Upper lobe of left lung (tissue), 6 donors: ENCODE measurements around the gene FLRT2. TPM values are rescaled to one million over a fixed set of nuclear protein-coding genes. Genes with fewer than 3 reads are reported as not detected.

Source experiments
- ATAC-seq, 2 donors: fragments of 200-7000 bp; cut with Tn5 transposase; one replicate each; pipeline ENCODE4 v1.9.1; 2022; ENCODE audit warnings: mild to moderate bottlenecking in 2 of 2, moderate library complexity in 2 of 2; ENCODE audit not compliant: low FRiP score in 2 of 2
- DNase-seq, 2 donors: peaks; one replicate each; pipeline ENCODE4 v3.0.0-alpha.2; 2019 to 2020
- H3K27ac ChIP-seq, 4 donors: fragments of 200-600 bp; sonication (generic); one replicate each; pipeline ENCODE4 v1.5.1; 2016 to 2019
- H3K27me3 ChIP-seq, 4 donors: fragments of 200-600 bp; sonication (generic); one replicate each; pipeline ENCODE4 v1.5.1; 2017 to 2019
- H3K36me3 ChIP-seq, 4 donors: fragments of 200-600 bp; sonication (generic); one replicate each; pipeline ENCODE4 v1.5.1; 2016 to 2019
- H3K4me1 ChIP-seq, 4 donors: fragments of 200-600 bp; sonication (generic); one replicate each; pipeline ENCODE4 v1.5.1; 2018 to 2019
- H3K4me3 ChIP-seq, 4 donors: fragments of 200-600 bp; sonication (generic); one replicate each; pipeline ENCODE4 v1.5.1; 2017 to 2019; ENCODE audit warnings: mild to moderate bottlenecking in 2 of 4, moderate library complexity in 1 of 4
- H3K9me3 ChIP-seq, 4 donors: fragments of 200-600 bp; sonication (generic); one replicate each; pipeline ENCODE4 v1.5.1; 2018 to 2019
- EP300 ChIP-seq, 4 donors: sonication (generic); formaldehyde crosslinking; IDR thresholded peaks; one replicate each; pipeline ENCODE4 v1.5.1; 2017; ENCODE audit warnings: antibody characterized with exemption in 4 of 4, control low read depth in 2 of 4
- POLR2A ChIP-seq, 4 donors: fragments of 450-650 bp; IDR thresholded peaks; one replicate each; pipeline ENCODE4 v1.5.1; 2016 to 2017; ENCODE audit warnings: antibody characterized with exemption in 4 of 4, mild to moderate bottlenecking in 2 of 4
- POLR2AphosphoS5 ChIP-seq, 2 donors: sonication (generic); formaldehyde crosslinking; IDR thresholded peaks; one replicate each; pipeline ENCODE4 v1.5.1; 2017; ENCODE audit warnings: antibody characterized with exemption in 2 of 2
- WGBS, 2 donors: methylation state at CpG; one replicate each; pipeline ENCODE4 v1.1.5; 2017 to 2018; 5-methylcytosine and 5-hydroxymethylcytosine counted together
- total RNA-seq, 6 donors: library from RNA; depleted of rRNA in 4 of 6; stranded (reverse); fragments of >200 nt in 4 of 6; gene quantifications; one replicate each; pipeline versions ENCODE4 v1.1.0 to v1.2.1, GENCODE V29; 2016 to 2021
- TF ChIP-seq, protein P1 (sequence below), 6 experiments: fragments of 450-650 bp in 4 of 6; fragments of 200-600 bp in 2 of 6; sonication (generic) in 2 of 6; IDR thresholded peaks; one replicate each; pipeline ENCODE4 v1.5.1; 2016 to 2019; ENCODE audit warnings: antibody characterized with exemption in 6 of 6
- donor health status: DM: no; HTN: no; CAD: no; lungs with moderate emphysema.
- donor health status: DM: no; HTN: yes; CAD: no; lungs with severe emphysema.

Gene FLRT2
- total RNA-seq, 6 donors from 2014 or later, result 0.91 to 24.1 (median 5.0) TPM

DNA sequence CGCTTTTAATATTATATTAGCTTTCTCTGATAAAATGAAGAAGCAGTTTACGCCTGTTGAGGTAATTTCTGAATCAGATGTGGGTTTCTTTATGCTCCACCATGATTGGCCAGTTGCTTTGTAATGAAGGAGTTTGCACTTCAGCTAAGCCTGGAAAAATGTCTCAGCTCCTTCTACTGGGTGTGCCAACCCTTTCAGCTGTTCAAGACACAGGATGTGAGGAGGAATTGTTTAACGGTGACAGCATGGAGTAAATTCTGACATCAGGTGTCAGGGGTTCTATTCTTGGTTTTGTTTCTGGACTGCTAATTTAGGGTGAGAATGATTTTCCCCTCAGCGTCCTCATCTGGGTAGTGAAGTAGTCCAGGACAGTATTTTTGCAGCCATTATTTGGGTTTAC, 43.5 kb downstream of the FLRT2 start:
- TF ChIP-seq POLR2A (IDR thresholded peaks at IDR 0.05), result no peak
- no peak for TF ChIP-seq POLR2AphosphoS5 (IDR thresholded peaks at IDR 0.05)
- no peak for TF ChIP-seq EP300 (IDR thresholded peaks at IDR 0.05)
- TF ChIP-seq, protein P1, sequence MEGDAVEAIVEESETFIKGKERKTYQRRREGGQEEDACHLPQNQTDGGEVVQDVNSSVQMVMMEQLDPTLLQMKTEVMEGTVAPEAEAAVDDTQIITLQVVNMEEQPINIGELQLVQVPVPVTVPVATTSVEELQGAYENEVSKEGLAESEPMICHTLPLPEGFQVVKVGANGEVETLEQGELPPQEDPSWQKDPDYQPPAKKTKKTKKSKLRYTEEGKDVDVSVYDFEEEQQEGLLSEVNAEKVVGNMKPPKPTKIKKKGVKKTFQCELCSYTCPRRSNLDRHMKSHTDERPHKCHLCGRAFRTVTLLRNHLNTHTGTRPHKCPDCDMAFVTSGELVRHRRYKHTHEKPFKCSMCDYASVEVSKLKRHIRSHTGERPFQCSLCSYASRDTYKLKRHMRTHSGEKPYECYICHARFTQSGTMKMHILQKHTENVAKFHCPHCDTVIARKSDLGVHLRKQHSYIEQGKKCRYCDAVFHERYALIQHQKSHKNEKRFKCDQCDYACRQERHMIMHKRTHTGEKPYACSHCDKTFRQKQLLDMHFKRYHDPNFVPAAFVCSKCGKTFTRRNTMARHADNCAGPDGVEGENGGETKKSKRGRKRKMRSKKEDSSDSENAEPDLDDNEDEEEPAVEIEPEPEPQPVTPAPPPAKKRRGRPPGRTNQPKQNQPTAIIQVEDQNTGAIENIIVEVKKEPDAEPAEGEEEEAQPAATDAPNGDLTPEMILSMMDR (IDR thresholded peaks at IDR 0.05), result no peak
- Histone ChIP-seq H3K27ac (no peak overlapping the region), H3K36me3 (no peaks in the 10 kb centered on the region), H3K4me1 (no peaks in the 10 kb centered on the region), H3K9me3 (no peaks in the 10 kb centered on the region), H3K27me3 (no peaks in the 10 kb centered on the region), H3K4me3 (no peak overlapping the region)
- WGBS, 2 donors, result 70 to 84% methylated on average over 4 of the region's 4 CpGs
- DNase-seq, result no peak
- no peak for ATAC-seq

DNA sequence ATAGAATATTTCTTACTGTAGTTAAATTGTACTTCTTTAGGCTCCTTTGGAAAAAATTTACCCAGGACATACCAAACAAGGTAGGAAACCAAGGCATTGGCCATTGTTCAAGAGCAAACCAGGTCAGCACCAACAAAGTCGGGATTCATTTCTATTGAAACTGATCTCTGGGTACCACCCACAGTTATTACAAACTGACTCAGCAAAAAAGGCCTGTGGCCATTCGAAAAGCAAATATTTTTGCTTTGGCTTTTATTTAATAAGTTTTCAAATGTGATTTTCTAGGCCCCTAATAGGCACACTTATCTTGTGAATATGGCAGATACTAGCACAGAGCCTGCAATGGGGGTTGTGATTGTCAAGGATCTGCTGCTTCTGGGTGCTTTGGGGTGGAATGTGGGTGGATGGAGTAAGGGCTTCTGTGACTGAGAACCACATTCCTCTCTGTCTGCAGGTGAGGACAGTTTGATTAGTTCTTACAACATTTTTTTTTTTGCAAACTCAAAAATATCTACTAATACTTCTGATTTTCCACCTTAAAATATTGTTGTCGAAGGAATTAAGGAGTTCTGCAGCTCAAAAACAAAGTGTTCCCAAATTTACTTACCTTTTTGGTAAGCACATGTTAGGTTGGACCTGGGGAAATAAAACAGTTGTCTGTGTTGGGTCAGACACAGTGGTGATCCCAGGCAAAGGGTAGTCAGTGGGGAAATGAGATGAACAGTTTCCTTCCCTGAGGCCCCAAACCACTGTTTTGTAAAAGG, 45.1 kb downstream of the FLRT2 start:
- DNase-seq, result no peak
- no peak for ATAC-seq
- TF ChIP-seq POLR2AphosphoS5 (IDR thresholded peaks at IDR 0.05), result no peak
- TF ChIP-seq, protein P1 (IDR thresholded peaks at IDR 0.05), result no peak
- TF ChIP-seq POLR2A (IDR thresholded peaks at IDR 0.05), result no peak
- TF ChIP-seq EP300 (IDR thresholded peaks at IDR 0.05), result no peak
- Histone ChIP-seq H3K9me3 (no peaks in the 10 kb centered on the region), H3K27me3 (no peaks in the 10 kb centered on the region), H3K4me1 (no peaks in the 10 kb centered on the region), H3K27ac (no peak overlapping the region), H3K4me3 (no peak overlapping the region), H3K36me3 (no peaks in the 10 kb centered on the region)
- WGBS, 2 donors, result 81 to 83% methylated on average over 3 of the region's 3 CpGs

DNA sequence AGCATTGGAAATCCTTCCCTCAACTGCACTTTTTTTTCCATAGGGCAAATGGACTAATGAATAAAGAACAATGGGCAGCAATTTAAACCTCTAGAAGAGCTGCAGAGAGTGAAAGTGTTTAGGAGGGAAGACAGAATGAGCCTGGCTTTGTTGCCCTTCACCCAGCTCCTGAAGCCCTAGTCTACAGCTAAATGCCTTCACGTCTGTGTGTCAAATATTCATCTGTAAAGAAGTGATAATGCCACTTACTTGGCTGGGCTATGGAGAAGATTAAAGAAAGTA, 45.6 kb downstream of the FLRT2 start:
- 81 to 82% methylated on average over 1 of the region's 1 CpG for WGBS, 2 donors
- DNase-seq, result no peak
- no peak for ATAC-seq
- H3K4me3 ChIP-seq, result no peak overlapping the region
- no peak for TF ChIP-seq POLR2AphosphoS5 (IDR thresholded peaks at IDR 0.05)
- no peak for TF ChIP-seq EP300 (IDR thresholded peaks at IDR 0.05)
- TF ChIP-seq POLR2A (IDR thresholded peaks at IDR 0.05), result no peak
- TF ChIP-seq, protein P1 (IDR thresholded peaks at IDR 0.05), result no peak
- no peaks in the 10 kb centered on the region for H3K9me3 ChIP-seq
- H3K27ac ChIP-seq, result no peak overlapping the region
- no peaks in the 10 kb centered on the region for H3K4me1 ChIP-seq
- no peaks in the 10 kb centered on the region for H3K27me3 ChIP-seq
- no peaks in the 10 kb centered on the region for H3K36me3 ChIP-seq

DNA sequence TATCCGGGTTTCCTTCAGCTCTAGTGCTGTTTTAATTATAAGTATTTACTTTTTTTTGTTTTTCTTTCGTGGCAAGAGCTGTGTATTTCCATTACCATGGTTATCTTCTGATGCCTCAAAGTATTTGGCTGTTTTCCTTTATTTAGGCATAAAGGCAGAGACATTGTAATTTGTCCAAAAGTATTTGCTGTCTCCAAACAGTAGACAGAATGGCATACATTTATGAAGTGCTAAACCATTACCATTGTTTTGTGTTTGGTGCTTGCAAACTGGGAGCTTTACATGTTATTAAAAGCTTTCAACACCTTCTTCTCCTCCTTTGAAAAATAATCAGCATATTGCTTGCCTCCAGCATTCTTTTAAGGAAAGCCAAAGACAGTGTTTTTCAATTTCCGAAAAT, 46.3 kb downstream of the FLRT2 start:
- Histone ChIP-seq H3K27me3 (no peaks in the 10 kb centered on the region), H3K36me3 (no peaks in the 10 kb centered on the region), H3K4me3 (no peak overlapping the region), H3K4me1 (no peaks in the 10 kb centered on the region), H3K9me3 (no peaks in the 10 kb centered on the region), H3K27ac (no peak overlapping the region)
- 57 to 63% methylated on average over 3 of the region's 3 CpGs for WGBS, 2 donors
- DNase-seq (no peak), ATAC-seq (no peak)
- TF ChIP-seq, protein P1 (IDR thresholded peaks at IDR 0.05), result no peak
- TF ChIP-seq POLR2A (IDR thresholded peaks at IDR 0.05) (no peak), POLR2AphosphoS5 (IDR thresholded peaks at IDR 0.05) (no peak), EP300 (IDR thresholded peaks at IDR 0.05) (no peak)
